Astrocyte (in vitro differentiated cells and primary cell): ENCODE measurements around the gene FBXW10.
"Not testable (repeated sequence)": the region's sequence is repeated elsewhere in the genome, so short reads cannot be mapped to it uniquely, and the experiment has no call there.

Experiments
- CTCF ChIP-seq: IDR thresholded peaks from 2 replicates; pipeline ENCODE4 v1.5.1; 2011; ENCODE audit warnings: low read depth, mild to moderate bottlenecking, inconsistent platforms, low read length, moderate library complexity; ENCODE audit not compliant: insufficient read depth
- EZH2 ChIP-seq: IDR thresholded peaks from 2 replicates; pipeline ENCODE4 v1.6.1; 2012; ENCODE audit warnings: mild to moderate bottlenecking, low read length, inconsistent platforms; ENCODE audit not compliant: insufficient read depth

- not testable (repeated sequence) for TF ChIP-seq CTCF, EZH2
Measured at GRCh38 chr17:18803458-18804245, 59.8 kb downstream of the FBXW10 start.
